HEK293T (cell line): Measurements from ENCODE around the gene RASD2.
"Not testable (repeated sequence)": the region's sequence is repeated elsewhere in the genome, so short reads cannot be mapped to it uniquely, and the experiment has no call there.

Experiments used
- CTCF ChIA-PET: fragments of 350-600 bp; formaldehyde crosslinking; extraction: SDS; loops from one replicate; lab custom pipeline; 2021; ENCODE audit warnings: antibody characterized with exemption, inconsistent platforms; lab: Yijun Ruan, JAX
- POLR2A ChIA-PET: fragments of 350-600 bp; formaldehyde crosslinking; extraction: SDS; loops from one replicate; lab custom pipeline; 2020; ENCODE audit warnings: antibody characterized with exemption, inconsistent platforms; lab: Yijun Ruan, JAX
- DNase-seq: peaks from one replicate; pipeline ENCODE4 v3.0.0; 2012; ENCODE audit warnings: mixed read lengths; ENCODE audit errors: extremely low spot score
- ARNT ChIP-seq: fragments of 450-650 bp; IDR thresholded peaks from 2 replicates; pipeline ENCODE4 v1.6.1; 2017; ENCODE audit warnings: mild to moderate bottlenecking
- BHLHE40 ChIP-seq: fragments of 450-650 bp; IDR thresholded peaks from 2 replicates; pipeline ENCODE4 v1.6.1; 2016; ENCODE audit warnings: mild to moderate bottlenecking, moderate library complexity, borderline replicate concordance
- CTBP1 ChIP-seq: fragments of 450-650 bp; IDR thresholded peaks from 2 replicates; pipeline ENCODE4 v1.6.1; 2016; ENCODE audit warnings: borderline replicate concordance
- ELF4 ChIP-seq: fragments of 450-650 bp; IDR thresholded peaks from 2 replicates; pipeline ENCODE4 v1.6.1; 2017; ENCODE audit warnings: antibody characterized with exemption
- FOXA1 ChIP-seq: fragments of 450-650 bp; IDR thresholded peaks from 2 replicates; pipeline ENCODE4 v1.6.1; 2016; ENCODE audit warnings: mild to moderate bottlenecking
- FOXK2 ChIP-seq: fragments of 450-650 bp; IDR thresholded peaks from 2 replicates; pipeline ENCODE4 v1.6.1; 2016; ENCODE audit warnings: mild to moderate bottlenecking
- FOXM1 ChIP-seq: fragments of 450-650 bp; IDR thresholded peaks from 2 replicates; pipeline ENCODE4 v1.6.1; 2017; ENCODE audit warnings: mild to moderate bottlenecking, borderline replicate concordance
- HDGF ChIP-seq: fragments of 450-650 bp; IDR thresholded peaks from 2 replicates; pipeline ENCODE4 v1.6.1; 2017; ENCODE audit warnings: antibody characterized with exemption, borderline replicate concordance
- L3MBTL2 ChIP-seq: fragments of 450-650 bp; conservative IDR thresholded peaks from 2 replicates; pipeline ENCODE4 v1.6.1; 2016; ENCODE audit warnings: mild to moderate bottlenecking
- LEF1 ChIP-seq: fragments of 450-650 bp; IDR thresholded peaks from 2 replicates; pipeline ENCODE4 v1.6.1; 2017; ENCODE audit warnings: mild to moderate bottlenecking, borderline replicate concordance
- NFRKB ChIP-seq: fragments of 450-650 bp; IDR thresholded peaks from 2 replicates; pipeline ENCODE4 v1.6.1; 2016; ENCODE audit warnings: mild to moderate bottlenecking, moderate library complexity
- PKNOX1 ChIP-seq: fragments of 450-650 bp; IDR thresholded peaks from 2 replicates; pipeline ENCODE4 v1.6.1; 2016
- SP1 ChIP-seq: fragments of 450-650 bp; IDR thresholded peaks from 2 replicates; pipeline ENCODE4 v1.6.1; 2017
- SUZ12 ChIP-seq: fragments of 450-650 bp; IDR thresholded peaks from 2 replicates; pipeline ENCODE4 v1.6.1; 2016; ENCODE audit warnings: mild to moderate bottlenecking
- TARDBP ChIP-seq: fragments of 450-650 bp; IDR thresholded peaks from 2 replicates; pipeline ENCODE4 v1.6.1; 2016
- ZNF384 ChIP-seq: fragments of 450-650 bp; IDR thresholded peaks from 2 replicates; pipeline ENCODE4 v1.6.1; 2016

Gene RASD2

GRCh38 chr22:35540595-35541253 lies at the start of gene RASD2:
Gene RASD2 (plus strand): TSS chr22:35540831. CDS start chr22:35546810, 5,979 bp downstream.
- CTCF ChIA-PET = interaction anchor here (1.5 kb wide), 1 partner anchor 20 kb away, joined by 3 read pairs; no protein-coding TSS in a partner anchor
- peak; percentile 61 for DNase-seq
- TF ChIP-seq L3MBTL2 (peak; percentile 39; the same call in 1 of the 2 replicates), ZNF384 (no peak)
- POLR2A ChIA-PET = interaction anchor here (0.9 to 1.3 kb wide), 4 partner anchors 11 to 141 kb away, joined by 3 to 5 read pairs (median 4); no protein-coding TSS in a partner anchor

GRCh38 chr22:35491061-35491907 lies 49.3 kb upstream of the RASD2 start:
- DNase-seq, POLR2A ChIA-PET, CTCF ChIA-PET: not testable (repeated sequence)

GRCh38 chr22:35491908-35492380 lies 48.7 kb upstream of the RASD2 start:
- ChIA-PET CTCF (no interaction called here), POLR2A (no interaction called here)
- peak; percentile 64 for DNase-seq
- TF ChIP-seq CTBP1 (peak; percentile 53; the same call in 1 of the 2 replicates), SUZ12 (no peak), PKNOX1 (peak; percentile 66)

GRCh38 chr22:35493074-35493473 lies 47.6 kb upstream of the RASD2 start:
- DNase-seq = no peak
- ChIA-PET POLR2A (no interaction called here), CTCF (no interaction called here)
- TF ChIP-seq HDGF = no peak

- POLR2A ChIA-PET, CTCF ChIA-PET, DNase-seq: not testable (repeated sequence)
These were observed 44.9 kb upstream of the RASD2 start for GRCh38 chr22:35495711-35496110.

- POLR2A ChIA-PET = no interaction called here
- TF ChIP-seq PKNOX1 = no peak
- TF ChIP-seq ELF4 = no peak
- no peak for TF ChIP-seq CTBP1
- DNase-seq = no peak
- CTCF ChIA-PET = no interaction called here
These were observed 43.8 kb upstream of the RASD2 start for GRCh38 chr22:35496768-35497312.

- ChIA-PET CTCF (no interaction called here), POLR2A (no interaction called here)
- peak; percentile 40 for DNase-seq
- TF ChIP-seq ZNF384 (no peak), BHLHE40 (no peak), CTBP1 (no peak), LEF1 (no peak), PKNOX1 (no peak), ELF4 (no peak), HDGF (no peak), TARDBP (no peak), FOXK2 (no peak), ARNT (no peak), FOXA1 (no peak), FOXM1 (no peak), SUZ12 (no peak), SP1 (no peak), NFRKB (no peak), L3MBTL2 (no peak)
These were observed 42.4 kb upstream of the RASD2 start for GRCh38 chr22:35498026-35498800.
